DND-41 (cell line): ENCODE data around the gene NRCAM.

Source experiments
- ATAC-seq: fragments of 200-7000 bp; cut with Tn5 transposase; 3 replicates; pipeline ENCODE4 v1.9.1; 2021; ENCODE audit warnings: low read depth; ENCODE audit not compliant: insufficient read depth
- DNase-seq: peaks from one replicate; pipeline ENCODE4 v3.0.0-alpha.2; 2020
- H2AFZ ChIP-seq: 2 replicates; pipeline ENCODE4 v1.6.0; 2012; ENCODE audit warnings: low read depth, low read length
- H3K27ac ChIP-seq: 2 replicates; pipeline ENCODE4 v1.5.1; 2012; ENCODE audit warnings: low read length, inconsistent platforms
- H3K27me3 ChIP-seq: fragments of 200-600 bp; sonication (generic); 2 replicates; pipeline ENCODE4 v1.6.0; 2012; ENCODE audit warnings: low read length, mild to moderate bottlenecking, inconsistent platforms; ENCODE audit not compliant: insufficient read depth, poor library complexity
- H3K36me3 ChIP-seq: 2 replicates; pipeline ENCODE4 v1.5.1; 2012; ENCODE audit warnings: low read length, inconsistent platforms; ENCODE audit not compliant: insufficient read depth
- H3K4me1 ChIP-seq: 2 replicates; pipeline ENCODE4 v1.5.1; 2012; ENCODE audit warnings: mild to moderate bottlenecking, low read length; ENCODE audit not compliant: insufficient read depth
- H3K4me2 ChIP-seq: 2 replicates; pipeline ENCODE4 v1.6.0; 2012; ENCODE audit warnings: mild to moderate bottlenecking, moderate library complexity, low read length, inconsistent platforms; ENCODE audit not compliant: insufficient read depth
- H3K4me3 ChIP-seq, 2 experiments: fragments of 200-600 bp in 1 of 2; shearing (Covaris generic) in 1 of 2; 2 replicates each; pipeline ENCODE4 v1.5.1; 2012 to 2016; ENCODE audit warnings: inconsistent platforms in 2 of 2, low read length in 2 of 2, mild to moderate bottlenecking in 2 of 2, low read depth in 1 of 2, moderate library complexity in 1 of 2
- H3K79me2 ChIP-seq: 2 replicates; pipeline ENCODE4 v1.6.0; 2012; ENCODE audit warnings: low read length, inconsistent platforms; ENCODE audit not compliant: insufficient read depth
- H3K9ac ChIP-seq: 2 replicates; pipeline ENCODE4 v1.6.0; 2012; ENCODE audit warnings: low read depth, mild to moderate bottlenecking, inconsistent platforms, low read length, moderate library complexity
- H3K9me3 ChIP-seq: 2 replicates; pipeline ENCODE4 v1.5.1; 2012; ENCODE audit warnings: low read length, moderate library complexity, mild to moderate bottlenecking, inconsistent platforms; ENCODE audit not compliant: insufficient read depth, severe bottlenecking
- H4K20me1 ChIP-seq: 2 replicates; pipeline ENCODE4 v1.6.0; 2012; ENCODE audit warnings: low read length; ENCODE audit not compliant: insufficient read depth
- CTCF ChIP-seq: IDR thresholded peaks from 2 replicates; pipeline ENCODE4 v1.5.1; 2012; ENCODE audit warnings: borderline replicate concordance, low read length, moderate library complexity, mild to moderate bottlenecking; ENCODE audit not compliant: poor library complexity, severe bottlenecking; ENCODE audit errors: extremely low read depth
- EZH2 ChIP-seq: IDR thresholded peaks from 3 replicates; pipeline ENCODE4 v1.6.1; 2012; ENCODE audit warnings: borderline replicate concordance, low read depth, mild to moderate bottlenecking, moderate library complexity, low read length, inconsistent platforms; ENCODE audit not compliant: severe bottlenecking

Gene NRCAM

GRCh38 chr7:108266491-108266890, 189.7 kb downstream of the NRCAM start:
- Histone ChIP-seq H3K27ac (no peak overlapping the region), H3K4me3 (no peak overlapping the region), H3K79me2 (no peaks in the 10 kb centered on the region), H3K4me2 (no peak overlapping the region), H3K4me1 (no peaks in the 10 kb centered on the region), H3K9ac (no peak overlapping the region), H4K20me1 (no peaks in the 10 kb centered on the region), H2AFZ (no peak overlapping the region), H3K9me3 (no peaks in the 10 kb centered on the region), H3K36me3 (no peaks in the 10 kb centered on the region), H3K27me3 (no peaks in the 10 kb centered on the region)
- no peak for TF ChIP-seq CTCF
- TF ChIP-seq EZH2: no peak
- ATAC-seq: no peak
- no peak for DNase-seq

DNA sequence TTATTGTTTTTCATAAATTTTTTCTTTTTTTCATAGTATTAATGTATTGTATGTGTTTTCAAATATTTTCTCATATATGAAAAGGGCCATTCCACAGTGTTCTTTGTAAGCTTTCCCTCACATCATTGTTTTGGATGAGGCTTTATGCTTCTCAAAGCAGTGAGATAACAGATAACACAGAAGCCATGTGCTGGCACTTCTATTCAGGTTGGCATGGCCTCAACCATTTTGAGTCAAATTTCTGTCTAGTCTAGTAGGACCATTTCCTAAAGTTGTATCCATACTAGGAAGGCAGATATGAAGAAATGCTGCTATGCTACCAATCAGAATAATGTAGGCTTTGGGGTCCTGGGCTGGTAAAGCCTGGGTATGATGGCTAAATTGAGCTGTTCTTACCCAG, 190.2 kb downstream of the NRCAM start:
- H3K4me1 ChIP-seq: no peaks in the 10 kb centered on the region
- ATAC-seq (no peak), DNase-seq (no peak)
- no peak overlapping the region for H2AFZ ChIP-seq
- no peaks in the 10 kb centered on the region for H3K9me3 ChIP-seq
- no peaks in the 10 kb centered on the region for H4K20me1 ChIP-seq
- no peak overlapping the region for H3K9ac ChIP-seq
- H3K27ac ChIP-seq: no peak overlapping the region
- no peak overlapping the region for H3K4me3 ChIP-seq
- no peak overlapping the region for H3K4me2 ChIP-seq
- H3K79me2 ChIP-seq: no peaks in the 10 kb centered on the region
- H3K36me3 ChIP-seq: no peaks in the 10 kb centered on the region
- H3K27me3 ChIP-seq: no peaks in the 10 kb centered on the region
- TF ChIP-seq CTCF (no peak), EZH2 (no peak)

- ATAC-seq: no peak
- no peak overlapping the region for H3K4me3 ChIP-seq
Observed at GRCh38 chr7:108265007-108265406, 191.2 kb downstream of the NRCAM start.

More at GRCh38 chr7:108265007-108265406, 191.2 kb downstream of the NRCAM start:
- H4K20me1 ChIP-seq: no peaks in the 10 kb centered on the region
- no peak overlapping the region for H3K9ac ChIP-seq
- no peak overlapping the region for H3K27ac ChIP-seq
- H2AFZ ChIP-seq: no peak overlapping the region
- no peaks in the 10 kb centered on the region for H3K79me2 ChIP-seq
- DNase-seq: no peak
- H3K4me2 ChIP-seq: no peak overlapping the region
- H3K4me1 ChIP-seq: no peaks in the 10 kb centered on the region
- no peaks in the 10 kb centered on the region for H3K9me3 ChIP-seq
- H3K36me3 ChIP-seq: no peaks in the 10 kb centered on the region
- TF ChIP-seq CTCF (no peak), EZH2 (no peak)
- H3K27me3 ChIP-seq: no peaks in the 10 kb centered on the region
